ENCODE measurements around the gene DUSP8.

Gene DUSP8

DNA sequence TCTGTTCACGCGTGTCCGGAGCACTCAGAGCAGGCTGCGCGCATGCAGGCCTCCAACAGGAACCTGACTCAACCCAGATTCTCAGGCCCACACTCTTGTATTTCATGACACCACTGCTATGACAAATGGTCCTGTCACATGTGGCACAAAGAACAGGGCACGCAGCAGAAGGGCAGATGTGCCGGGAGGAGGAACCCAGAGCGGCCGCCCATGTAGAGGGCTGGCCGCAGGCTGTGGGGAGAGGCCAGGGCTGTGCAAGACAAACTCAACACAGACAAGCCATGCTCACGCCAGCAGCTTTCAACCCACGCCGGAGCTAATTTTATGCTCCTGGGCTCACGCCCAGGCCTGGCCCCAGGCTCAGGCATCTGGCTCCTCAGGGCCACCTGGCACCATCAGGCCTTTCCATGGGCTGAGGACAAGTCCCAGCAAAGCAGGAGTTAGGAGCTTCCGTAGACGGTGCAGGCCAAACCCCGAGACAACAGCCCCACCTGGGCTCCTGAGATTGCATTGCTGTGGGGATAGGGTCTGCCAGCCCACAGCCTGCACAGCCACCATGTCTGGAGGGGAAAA, 40.0 kb downstream of the DUSP8 start:
- peak; percentile 26; the same call in 2 of the 3 replicates for ATAC-seq
- TF ChIP-seq ZNF8 (CRISPR knock-in tag; IDR thresholded peaks at IDR 0.05): no peak
- no peak for TF ChIP-seq OSR1 (CRISPR knock-in tag; IDR thresholded peaks at IDR 0.05)
- TF ChIP-seq PPARA (CRISPR knock-in tag; IDR thresholded peaks at IDR 0.05; ENCODE audit: borderline replicate concordance): no peak
- no peak for TF ChIP-seq ARNTL (CRISPR knock-in tag; IDR thresholded peaks at IDR 0.05; ENCODE audit: borderline replicate concordance, low read depth)
- no peak for TF ChIP-seq ZFP3 (CRISPR knock-in tag; IDR thresholded peaks at IDR 0.05)
- no peak for TF ChIP-seq ISL1 (CRISPR knock-in tag; IDR thresholded peaks at IDR 0.05)
- TF ChIP-seq, protein P1, sequence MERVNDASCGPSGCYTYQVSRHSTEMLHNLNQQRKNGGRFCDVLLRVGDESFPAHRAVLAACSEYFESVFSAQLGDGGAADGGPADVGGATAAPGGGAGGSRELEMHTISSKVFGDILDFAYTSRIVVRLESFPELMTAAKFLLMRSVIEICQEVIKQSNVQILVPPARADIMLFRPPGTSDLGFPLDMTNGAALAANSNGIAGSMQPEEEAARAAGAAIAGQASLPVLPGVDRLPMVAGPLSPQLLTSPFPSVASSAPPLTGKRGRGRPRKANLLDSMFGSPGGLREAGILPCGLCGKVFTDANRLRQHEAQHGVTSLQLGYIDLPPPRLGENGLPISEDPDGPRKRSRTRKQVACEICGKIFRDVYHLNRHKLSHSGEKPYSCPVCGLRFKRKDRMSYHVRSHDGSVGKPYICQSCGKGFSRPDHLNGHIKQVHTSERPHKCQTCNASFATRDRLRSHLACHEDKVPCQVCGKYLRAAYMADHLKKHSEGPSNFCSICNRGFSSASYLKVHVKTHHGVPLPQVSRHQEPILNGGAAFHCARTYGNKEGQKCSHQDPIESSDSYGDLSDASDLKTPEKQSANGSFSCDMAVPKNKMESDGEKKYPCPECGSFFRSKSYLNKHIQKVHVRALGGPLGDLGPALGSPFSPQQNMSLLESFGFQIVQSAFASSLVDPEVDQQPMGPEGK (CRISPR knock-in tag; IDR thresholded peaks at IDR 0.05; ENCODE audit: borderline replicate concordance): no peak
- TF ChIP-seq, protein P2, sequence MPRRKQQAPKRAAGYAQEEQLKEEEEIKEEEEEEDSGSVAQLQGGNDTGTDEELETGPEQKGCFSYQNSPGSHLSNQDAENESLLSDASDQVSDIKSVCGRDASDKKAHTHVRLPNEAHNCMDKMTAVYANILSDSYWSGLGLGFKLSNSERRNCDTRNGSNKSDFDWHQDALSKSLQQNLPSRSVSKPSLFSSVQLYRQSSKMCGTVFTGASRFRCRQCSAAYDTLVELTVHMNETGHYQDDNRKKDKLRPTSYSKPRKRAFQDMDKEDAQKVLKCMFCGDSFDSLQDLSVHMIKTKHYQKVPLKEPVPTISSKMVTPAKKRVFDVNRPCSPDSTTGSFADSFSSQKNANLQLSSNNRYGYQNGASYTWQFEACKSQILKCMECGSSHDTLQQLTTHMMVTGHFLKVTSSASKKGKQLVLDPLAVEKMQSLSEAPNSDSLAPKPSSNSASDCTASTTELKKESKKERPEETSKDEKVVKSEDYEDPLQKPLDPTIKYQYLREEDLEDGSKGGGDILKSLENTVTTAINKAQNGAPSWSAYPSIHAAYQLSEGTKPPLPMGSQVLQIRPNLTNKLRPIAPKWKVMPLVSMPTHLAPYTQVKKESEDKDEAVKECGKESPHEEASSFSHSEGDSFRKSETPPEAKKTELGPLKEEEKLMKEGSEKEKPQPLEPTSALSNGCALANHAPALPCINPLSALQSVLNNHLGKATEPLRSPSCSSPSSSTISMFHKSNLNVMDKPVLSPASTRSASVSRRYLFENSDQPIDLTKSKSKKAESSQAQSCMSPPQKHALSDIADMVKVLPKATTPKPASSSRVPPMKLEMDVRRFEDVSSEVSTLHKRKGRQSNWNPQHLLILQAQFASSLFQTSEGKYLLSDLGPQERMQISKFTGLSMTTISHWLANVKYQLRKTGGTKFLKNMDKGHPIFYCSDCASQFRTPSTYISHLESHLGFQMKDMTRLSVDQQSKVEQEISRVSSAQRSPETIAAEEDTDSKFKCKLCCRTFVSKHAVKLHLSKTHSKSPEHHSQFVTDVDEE (CRISPR knock-in tag; IDR thresholded peaks at IDR 0.05): no peak
- no peak for TF ChIP-seq TOX (CRISPR knock-in tag; IDR thresholded peaks at IDR 0.05; ENCODE audit: borderline replicate concordance)
- TF ChIP-seq ZNF70 (CRISPR knock-in tag; IDR thresholded peaks at IDR 0.05): no peak
- TF ChIP-seq TCF4 (CRISPR knock-in tag; IDR thresholded peaks at IDR 0.05; ENCODE audit: borderline replicate concordance): no peak
- no peak for TF ChIP-seq ZNF565 (CRISPR knock-in tag; conservative IDR thresholded peaks at IDR 0.05; ENCODE audit: low read depth)
- TF ChIP-seq GLIS3 (CRISPR knock-in tag; IDR thresholded peaks at IDR 0.05): no peak
- TF ChIP-seq SNAI2 (CRISPR knock-in tag; IDR thresholded peaks at IDR 0.05): no peak

DNA sequence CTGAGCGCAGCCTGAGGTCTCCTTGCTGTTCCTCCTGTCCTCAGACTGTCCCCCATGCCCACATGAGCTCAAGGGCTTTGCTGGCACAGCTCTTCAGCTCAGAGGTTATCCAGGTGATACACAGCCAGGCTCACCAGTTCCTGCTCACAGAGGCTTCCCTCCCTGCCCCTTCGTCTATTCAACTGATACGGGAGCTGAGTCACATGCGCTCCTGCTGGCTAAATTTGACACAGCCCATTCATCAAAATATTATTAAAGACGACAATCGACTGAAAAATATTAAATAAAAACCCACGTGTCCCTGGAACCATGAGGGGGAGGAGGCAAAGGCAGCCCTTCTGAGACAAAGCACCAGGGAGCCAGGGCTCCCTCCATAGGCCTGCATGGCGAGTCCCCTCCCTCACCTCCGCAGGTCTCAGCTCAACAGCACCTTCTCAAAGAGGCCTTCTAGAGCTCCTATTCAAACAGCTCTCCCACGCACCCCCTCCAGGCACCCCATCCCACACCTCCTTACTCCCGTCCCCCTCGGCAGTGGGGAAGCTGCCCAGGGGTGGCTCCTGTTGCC, 40.5 kb downstream of the DUSP8 start:
- no peak for TF ChIP-seq ZC3H10 (CRISPR knock-in tag; IDR thresholded peaks at IDR 0.05)
- no peak for TF ChIP-seq CSDC2 (CRISPR knock-in tag; IDR thresholded peaks at IDR 0.05)
- no peak for TF ChIP-seq OSR1 (CRISPR knock-in tag; IDR thresholded peaks at IDR 0.05)
- no peak for TF ChIP-seq ZFP3 (CRISPR knock-in tag; IDR thresholded peaks at IDR 0.05)
- no peak for TF ChIP-seq ZNF70 (CRISPR knock-in tag; IDR thresholded peaks at IDR 0.05)
- no peak for TF ChIP-seq ARNTL (CRISPR knock-in tag; IDR thresholded peaks at IDR 0.05; ENCODE audit: borderline replicate concordance, low read depth)
- TF ChIP-seq, protein P3, sequence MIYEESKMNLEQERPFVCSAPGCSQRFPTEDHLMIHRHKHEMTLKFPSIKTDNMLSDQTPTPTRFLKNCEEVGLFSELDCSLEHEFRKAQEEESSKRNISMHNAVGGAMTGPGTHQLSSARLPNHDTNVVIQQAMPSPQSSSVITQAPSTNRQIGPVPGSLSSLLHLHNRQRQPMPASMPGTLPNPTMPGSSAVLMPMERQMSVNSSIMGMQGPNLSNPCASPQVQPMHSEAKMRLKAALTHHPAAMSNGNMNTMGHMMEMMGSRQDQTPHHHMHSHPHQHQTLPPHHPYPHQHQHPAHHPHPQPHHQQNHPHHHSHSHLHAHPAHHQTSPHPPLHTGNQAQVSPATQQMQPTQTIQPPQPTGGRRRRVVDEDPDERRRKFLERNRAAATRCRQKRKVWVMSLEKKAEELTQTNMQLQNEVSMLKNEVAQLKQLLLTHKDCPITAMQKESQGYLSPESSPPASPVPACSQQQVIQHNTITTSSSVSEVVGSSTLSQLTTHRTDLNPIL (CRISPR knock-in tag; IDR thresholded peaks at IDR 0.05; ENCODE audit: low read depth): no peak
- TF ChIP-seq, protein P1 (CRISPR knock-in tag; IDR thresholded peaks at IDR 0.05; ENCODE audit: borderline replicate concordance): no peak
- TF ChIP-seq TCF4 (CRISPR knock-in tag; IDR thresholded peaks at IDR 0.05; ENCODE audit: borderline replicate concordance): no peak
- TF ChIP-seq, protein P4, sequence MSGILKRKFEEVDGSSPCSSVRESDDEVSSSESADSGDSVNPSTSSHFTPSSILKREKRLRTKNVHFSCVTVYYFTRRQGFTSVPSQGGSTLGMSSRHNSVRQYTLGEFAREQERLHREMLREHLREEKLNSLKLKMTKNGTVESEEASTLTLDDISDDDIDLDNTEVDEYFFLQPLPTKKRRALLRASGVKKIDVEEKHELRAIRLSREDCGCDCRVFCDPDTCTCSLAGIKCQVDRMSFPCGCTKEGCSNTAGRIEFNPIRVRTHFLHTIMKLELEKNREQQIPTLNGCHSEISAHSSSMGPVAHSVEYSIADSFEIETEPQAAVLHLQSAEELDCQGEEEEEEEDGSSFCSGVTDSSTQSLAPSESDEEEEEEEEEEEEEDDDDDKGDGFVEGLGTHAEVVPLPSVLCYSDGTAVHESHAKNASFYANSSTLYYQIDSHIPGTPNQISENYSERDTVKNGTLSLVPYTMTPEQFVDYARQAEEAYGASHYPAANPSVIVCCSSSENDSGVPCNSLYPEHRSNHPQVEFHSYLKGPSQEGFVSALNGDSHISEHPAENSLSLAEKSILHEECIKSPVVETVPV (CRISPR knock-in tag; IDR thresholded peaks at IDR 0.05): no peak
- TF ChIP-seq GLIS3 (CRISPR knock-in tag; IDR thresholded peaks at IDR 0.05): no peak
- TF ChIP-seq ZNF565 (CRISPR knock-in tag; conservative IDR thresholded peaks at IDR 0.05; ENCODE audit: low read depth): no peak
- TF ChIP-seq PPARA (CRISPR knock-in tag; IDR thresholded peaks at IDR 0.05; ENCODE audit: borderline replicate concordance): no peak
- TF ChIP-seq ESRRG (CRISPR knock-in tag; IDR thresholded peaks at IDR 0.05): no peak
- TF ChIP-seq, protein P2 (CRISPR knock-in tag; IDR thresholded peaks at IDR 0.05): no peak
- peak; percentile 39; the same call in 2 of the 3 replicates for ATAC-seq

All from SK-N-SH treated with all-trans-retinoic acid at 6 μM for 48 hours (cell line).